HepG2 (cell line): Measurements from ENCODE around the gene SEMA5B. TPM values are rescaled to one million over a fixed set of nuclear protein-coding genes. Genes with fewer than 3 reads are reported as not detected.

ENCODE experiments used
- ATAC-seq: fragments of 200-7000 bp; cut with Tn5 transposase; 3 replicates; pipeline ENCODE4 v1.9.1; 2020; ENCODE audit warnings: mild to moderate bottlenecking, moderate library complexity
- BruUV-seq: library from RNA; stranded (reverse); fragments of 400-500 nt; replicated peaks from 2 replicates; lab custom pipeline; 2021; lab: Mats Ljungman, UMichigan
- CTCF ChIA-PET: fragments of 300-600 bp; formaldehyde crosslinking; extraction: SDS; loops from one replicate; lab custom pipeline; 2021; ENCODE audit warnings: low total read pairs, inconsistent platforms, low intra/inter-chr PET ratio; lab: Yijun Ruan, JAX
- POLR2A ChIA-PET: fragments of 350-600 bp; sonication (Branson Sonifier 250); formaldehyde crosslinking; loops from one replicate; lab custom pipeline; 2020; ENCODE audit warnings: antibody characterized with exemption, inconsistent platforms; lab: Yijun Ruan, JAX
- DNase-seq: peaks from one replicate; pipeline ENCODE4 v3.0.0-alpha.2; 2015; ENCODE audit warnings: low spot score
- FAIRE-seq: peaks from 3 replicates; lab custom pipeline; 2011; peaks lifted over from hg19 to GRCh38; lab: Jason Lieb, UNC
- H2AFZ ChIP-seq: one replicate; pipeline ENCODE4 v1.6.1; 2011; ENCODE audit warnings: low read length, inconsistent platforms
- H3K27ac ChIP-seq: fragments of 300-600 bp; 3 replicates; pipeline ENCODE4 v1.8.0; 2011; ENCODE audit warnings: mixed run types, mild to moderate bottlenecking, mixed read lengths, low read length, inconsistent platforms; ENCODE audit not compliant: insufficient read depth; ENCODE audit errors: extremely low read length
- H3K27me3 ChIP-seq, 2 experiments: fragments of 200-600 bp in 1 of 2; 2 replicates in 1 of 2; 3 replicates in 1 of 2; pipeline versions ENCODE4 v1.6.0 to v1.8.0; 2011; ENCODE audit warnings: low read length in 2 of 2, mild to moderate bottlenecking in 2 of 2, moderate library complexity in 2 of 2, inconsistent platforms in 1 of 2; ENCODE audit not compliant: insufficient read depth in 2 of 2, control insufficient read depth in 1 of 2
- H3K36me3 ChIP-seq, 2 experiments: fragments of 200-600 bp in 1 of 2; replicated peaks in 1 of 2; 2 replicates in 1 of 2; 3 replicates in 1 of 2; pipeline versions ENCODE4 v1.5.1 to v1.8.0; 2011; ENCODE audit warnings: low read length in 2 of 2, inconsistent platforms in 1 of 2; ENCODE audit not compliant: insufficient read depth in 2 of 2, control insufficient read depth in 1 of 2
- H3K4me1 ChIP-seq: 2 replicates; pipeline ENCODE4 v1.5.1; 2012; ENCODE audit warnings: low read length, inconsistent platforms; ENCODE audit not compliant: insufficient read depth
- H3K4me2 ChIP-seq: 2 replicates; pipeline ENCODE4 v1.6.0; 2011; ENCODE audit warnings: low read depth, low read length, inconsistent platforms
- H3K4me3 ChIP-seq, 3 experiments: fragments of 200-600 bp in 1 of 3; sonication (generic), shearing (Covaris generic) in 1 of 3; replicated peaks in 1 of 3; 2 replicates each; pipeline ENCODE4 v1.5.1; 2011 to 2016; ENCODE audit warnings: low read length in 3 of 3, inconsistent platforms in 2 of 3, low read depth in 2 of 3, mild to moderate bottlenecking in 2 of 3, control low read depth in 1 of 3, mixed read lengths in 1 of 3; ENCODE audit not compliant: insufficient read depth in 1 of 3
- H3K79me2 ChIP-seq: one replicate; pipeline ENCODE4 v1.6.1; 2011; ENCODE audit warnings: low read length, inconsistent platforms; ENCODE audit not compliant: insufficient read depth
- H3K9ac ChIP-seq: 2 replicates; pipeline ENCODE4 v1.6.0; 2011; ENCODE audit warnings: mild to moderate bottlenecking, low read depth, low read length, inconsistent platforms; ENCODE audit not compliant: insufficient read depth
- H3K9me3 ChIP-seq: 2 replicates; pipeline ENCODE4 v1.5.1; 2012; ENCODE audit warnings: mild to moderate bottlenecking, low read length
- H4K20me1 ChIP-seq: 2 replicates; pipeline ENCODE4 v1.6.0; 2011; ENCODE audit warnings: inconsistent platforms, mild to moderate bottlenecking, low read length, moderate library complexity; ENCODE audit not compliant: insufficient read depth
- IRF1 ChIP-seq: sonication (generic); formaldehyde crosslinking; IDR thresholded peaks from 2 replicates; pipeline ENCODE4 v1.4.0; 2020; ENCODE audit warnings: low read depth, mild to moderate bottlenecking, missing genetic modification reagents
- JARID2 ChIP-seq: sonication (generic); formaldehyde crosslinking; IDR thresholded peaks from 2 replicates; pipeline ENCODE4 v1.8.1; 2023; ENCODE audit warnings: missing genetic modification reagents, inconsistent platforms; ENCODE audit not compliant: insufficient replicate concordance
- JUN ChIP-seq: sonication (generic); formaldehyde crosslinking; IDR thresholded peaks from 2 replicates; pipeline ENCODE4 v1.4.0; 2020; ENCODE audit warnings: mild to moderate bottlenecking, missing genetic modification reagents
- KDM2A ChIP-seq: sonication (generic); formaldehyde crosslinking; IDR thresholded peaks from 2 replicates; pipeline ENCODE4 v1.4.0; 2020; ENCODE audit warnings: low read depth, missing genetic modification reagents, borderline replicate concordance
- SCMH1 ChIP-seq: sonication (generic); formaldehyde crosslinking; IDR thresholded peaks from 2 replicates; pipeline ENCODE4 v1.9.0; 2021; ENCODE audit warnings: missing genetic modification reagents, mild to moderate bottlenecking, borderline replicate concordance
- ZUFSP ChIP-seq: sonication (generic); formaldehyde crosslinking; IDR thresholded peaks from 2 replicates; pipeline ENCODE4 v1.9.0; 2021; ENCODE audit warnings: missing genetic modification reagents, mild to moderate bottlenecking, borderline replicate concordance
- WGBS: methylation state at CpG from one replicate; pipeline ENCODE4 v1.1.6; 2017; ENCODE audit warnings: low lambda C conversion rate; 5-methylcytosine and 5-hydroxymethylcytosine counted together
- in situ Hi-C: cut with HindIII; loops from 2 replicates; pipeline ENCODE4 v1.10.0; 2017; ENCODE audit warnings: low pct_unique_long_range_greater_than_20kb; ENCODE audit not compliant: extremely low pct_ligation_motif_present
- intact Hi-C: fragments of 100-400 bp; cut with micrococcal nuclease; formaldehyde crosslinking; loops from one replicate; pipeline ENCODE4 v1.10.0; 2022; ENCODE audit not compliant: unreplicated experiment
- polyA plus RNA-seq, 8 experiments: library from polyadenylated mRNA; depleted of rRNA in 3 of 8; stranded (reverse) in 7 of 8; unstranded in 1 of 8; fragments of >200 nt; fragmentation: Illumina TruSeq in 4 of 8; extraction: Trizol in 4 of 8; gene quantifications; 2 replicates each; pipeline versions ENCODE4 v1.2.1 to v1.2.3, GENCODE V29; 2011 to 2016; ENCODE audit warnings: low read depth in 4 of 8, missing spikeins in 1 of 8, mixed read lengths in 1 of 8; ENCODE audit not compliant: insufficient read depth in 1 of 8
- total RNA-seq, 5 experiments: library from RNA; depleted of rRNA; stranded (reverse); fragments of >200 nt; fragmentation: Illumina TruSeq; extraction: Trizol; gene quantifications; 2 replicates each; pipeline ENCODE4 v1.2.3, GENCODE V29; 2016; ENCODE audit warnings: low read depth in 1 of 5

The SEMA5B gene
- total and polyA plus RNA-seq, 2 of the 13 experiments (the other 11 are each of a cell fraction or from before 2014, with no cell fraction given), result not detected

- FAIRE-seq, result no peak
- ChIA-PET CTCF (no interaction called here), POLR2A (no interaction called here)
- Histone ChIP-seq H4K20me1 (no peaks in the 10 kb centered on the region), H3K9me3 (no peaks in the 10 kb centered on the region), H3K4me2 (no peak overlapping the region), H3K36me3 (no peaks in the 10 kb centered on the region), H2AFZ (no peak overlapping the region), H3K27me3 (no peaks in the 10 kb centered on the region; a peak in 1 of 5 replicates), H3K79me2 (no peaks in the 10 kb centered on the region), H3K4me1 (peaks cover 19% of the 10 kb centered on the region), H3K27ac (no peak overlapping the region), H3K9ac (no peak overlapping the region), H3K4me3 (no peak overlapping the region)
- BruUV-seq, result no TSS peak
- peak; percentile 73 for ATAC-seq
- intact Hi-C loops, result no loop called here
- in situ Hi-C loops, result no loop called here
- 74% methylated on average over 2 of the region's 4 CpGs for whole genome bisulfite sequencing
- no peak for TF ChIP-seq IRF1 (CRISPR knock-in tag)
- no peak for TF ChIP-seq SCMH1 (CRISPR knock-in tag)
- no peak for TF ChIP-seq ZUFSP (CRISPR knock-in tag)
- no peak for DNase-seq
Measured at GRCh38 chr3:122903171-122903570, 124.4 kb downstream of the SEMA5B start.

- H3K27ac ChIP-seq, result no peak overlapping the region
- TF ChIP-seq KDM2A (CRISPR knock-in tag) (no peak), JARID2 (CRISPR knock-in tag) (no peak), JUN (CRISPR knock-in tag) (no peak)
- TF ChIP-seq, all 625 proteins: peak for 0
- peaks cover 19% of the 10 kb centered on the region for H3K4me1 ChIP-seq
- BruUV-seq, result no TSS peak
- H3K79me2 ChIP-seq, result no peaks in the 10 kb centered on the region
- no peak for FAIRE-seq
- no peaks in the 10 kb centered on the region for H4K20me1 ChIP-seq
- ChIA-PET POLR2A (no interaction called here), CTCF (no interaction called here)
- H3K9me3 ChIP-seq, result no peaks in the 10 kb centered on the region
- no peak overlapping the region for H3K4me2 ChIP-seq
- intact Hi-C loops (no loop called here), in situ Hi-C loops (no loop called here)
- WGBS, result 42% methylated on average over 2 of the region's 2 CpGs
- H3K9ac ChIP-seq, result no peak overlapping the region
- no peaks in the 10 kb centered on the region; a peak in 1 of 5 replicates for H3K27me3 ChIP-seq
- H3K4me3 ChIP-seq, result no peak overlapping the region
- no peak for ATAC-seq
- no peak overlapping the region for H2AFZ ChIP-seq
- no peak for DNase-seq
- H3K36me3 ChIP-seq, result no peaks in the 10 kb centered on the region
Measured at GRCh38 chr3:122902326-122902725, 125.2 kb downstream of the SEMA5B start.
